ENCODE results near the gene AMBRA1. TPM values are rescaled to one million over a fixed set of nuclear protein-coding genes. Genes with fewer than 3 reads are reported as not detected.
"Not testable (repeated sequence)": the region's sequence is repeated elsewhere in the genome, so short reads cannot be mapped to it uniquely, and the experiment has no call there.

The AMBRA1 gene
- total RNA-seq, 1 donor from 2014 or later, result 20.9 TPM

- DNase-seq, result not testable (repeated sequence)
Observed at GRCh38 chr11:46379482-46380293, 214.1 kb downstream of the AMBRA1 start.

GRCh38 chr11:46378811-46379481, 214.9 kb downstream of the AMBRA1 start:
- no peak for DNase-seq

GRCh38 chr11:46378296-46378695, 215.5 kb downstream of the AMBRA1 start:
- no peak for DNase-seq

- no peak for DNase-seq
Observed at GRCh38 chr11:46377831-46378230, 216.0 kb downstream of the AMBRA1 start.

GRCh38 chr11:46377290-46377689, 216.5 kb downstream of the AMBRA1 start:
- no peak for DNase-seq

- no peak for DNase-seq
Observed at GRCh38 chr11:46376258-46377050, 217.4 kb downstream of the AMBRA1 start.

GRCh38 chr11:46375392-46376101, 218.3 kb downstream of the AMBRA1 start:
- no peak for DNase-seq

GRCh38 chr11:46374815-46375214, 219.0 kb downstream of the AMBRA1 start:
- DNase-seq, result no peak

- no peak for DNase-seq
Observed at GRCh38 chr11:46373787-46374740, 219.8 kb downstream of the AMBRA1 start.

GRCh38 chr11:46372501-46372900, 221.3 kb downstream of the AMBRA1 start:
- DNase-seq, result not testable (repeated sequence)

GRCh38 chr11:46372086-46372485, 221.7 kb downstream of the AMBRA1 start:
- DNase-seq, result no peak

- not testable (repeated sequence) for DNase-seq
Observed at GRCh38 chr11:46371262-46371661, 222.6 kb downstream of the AMBRA1 start.

GRCh38 chr11:46370253-46370652, 223.6 kb downstream of the AMBRA1 start:
- DNase-seq, result no peak

- DNase-seq, result peak; percentile 85
Observed at GRCh38 chr11:46369458-46370152, 224.2 kb downstream of the AMBRA1 start.

GRCh38 chr11:46367916-46368267, 225.9 kb downstream of the AMBRA1 start:
- no peak for DNase-seq

- DNase-seq, result peak; percentile 78
Observed at GRCh38 chr11:46367244-46367915, 226.4 kb downstream of the AMBRA1 start.

GRCh38 chr11:46366661-46367161, 227.1 kb downstream of the AMBRA1 start:
- no peak for DNase-seq

GRCh38 chr11:46366260-46366659, 227.6 kb downstream of the AMBRA1 start:
- DNase-seq, result no peak

- DNase-seq, result no peak
Observed at GRCh38 chr11:46364791-46365190, 229.0 kb downstream of the AMBRA1 start.

- no peak for DNase-seq
Observed at GRCh38 chr11:46364056-46364455, 229.8 kb downstream of the AMBRA1 start.
